K562 treated with DMSO at 1 percent for 48 hours (cell line): ENCODE results near the gene VSNL1. TPM values are rescaled to one million over a fixed set of nuclear protein-coding genes. Genes with fewer than 3 reads are reported as not detected.

Experiments
- total RNA-seq: library from RNA; unstranded; fragments of 300-600 nt; gene quantifications from 2 replicates; pipeline ENCODE4 v1.2.3, GENCODE V29; 2022; ENCODE audit warnings: low replicate concordance; ENCODE audit errors: extremely low read depth

The VSNL1 gene
- not detected in 2 replicates for total RNA-seq

GRCh38 chr2:17540093-17540812 lies at the start of gene VSNL1:
Gene VSNL1 (plus strand): TSS chr2:17540696. CDS start chr2:17592075, 51,379 bp downstream.

GRCh38 chr2:17518212-17519154 lies 22.0 kb upstream of the VSNL1 start, which contains the start of gene RAD51AP2:
Gene RAD51AP2 (minus strand): TSS chr2:17518440. CDS start chr2:17518415, 25 bp downstream.

Other genes starting within 250 kb of the VSNL1 start
- gene RAD51AP2, start 22.3 kb upstream of the VSNL1 start, total RNA-seq: not detected in 2 replicates
- not detected in 2 replicates for gene SMC6, start 213.1 kb downstream of the VSNL1 start, total RNA-seq
- gene GEN1, start 213.4 kb downstream of the VSNL1 start, total RNA-seq: not detected in 2 replicates